H1 (cell line): ENCODE results near the gene AIG1. TPM values are rescaled to one million over a fixed set of nuclear protein-coding genes. Genes with fewer than 3 reads are reported as not detected.

ENCODE experiments used
- CTCF ChIA-PET: fragments of 300-600 bp; sonication (Branson Sonifier 250); formaldehyde crosslinking; loops from one replicate; lab custom pipeline; 2021; ENCODE audit not compliant: partially characterized antibody; lab: Charles Lee
- POLR2A ChIA-PET: fragments of 300-600 bp; sonication (Branson Sonifier 250); formaldehyde crosslinking; loops from one replicate; lab custom pipeline; 2021; ENCODE audit warnings: inconsistent platforms; ENCODE audit not compliant: partially characterized antibody; lab: Charles Lee
- DNase-seq, 2 experiments: peaks; one replicate each; pipeline versions ENCODE4 v3.0.0 to v3.0.0-alpha.2; 2010 to 2022; ENCODE audit warnings: low spot score in 2 of 2, low read depth in 1 of 2, mixed read lengths in 1 of 2
- FAIRE-seq: peaks from 2 replicates; lab custom pipeline; 2011; peaks lifted over from hg19 to GRCh38; lab: Jason Lieb, UNC
- H2AFZ ChIP-seq: 2 replicates; pipeline ENCODE4 v1.8.1; 2012; ENCODE audit warnings: low read length, inconsistent platforms
- H2AK5ac ChIP-seq: 2 replicates; pipeline ENCODE4 v1.6.1; 2013; ENCODE audit warnings: low read depth, low read length
- H2BK120ac ChIP-seq: replicated peaks from 2 replicates; pipeline ENCODE3; 2013; ENCODE audit warnings: low read depth, low read length, inconsistent platforms
- H2BK12ac ChIP-seq: 2 replicates; pipeline ENCODE4 v1.6.1; 2013; ENCODE audit warnings: low read depth, low read length
- H2BK15ac ChIP-seq: 2 replicates; pipeline ENCODE4 v1.6.1; 2013; ENCODE audit warnings: low read length
- H2BK20ac ChIP-seq: 2 replicates; pipeline ENCODE4 v1.6.1; 2013; ENCODE audit warnings: low read length
- H2BK5ac ChIP-seq: 2 replicates; pipeline ENCODE4 v1.6.1; 2013; ENCODE audit warnings: low read depth, low read length
- H3K14ac ChIP-seq: 2 replicates; pipeline ENCODE4 v1.6.1; 2013; ENCODE audit warnings: inconsistent platforms; ENCODE audit not compliant: insufficient read length
- H3K18ac ChIP-seq: 2 replicates; pipeline ENCODE4 v1.6.1; 2013; ENCODE audit warnings: low read length; ENCODE audit errors: extremely low read depth
- H3K23ac ChIP-seq: 2 replicates; pipeline ENCODE4 v1.6.1; 2013; ENCODE audit warnings: inconsistent platforms; ENCODE audit not compliant: insufficient read length
- H3K23me2 ChIP-seq: 2 replicates; pipeline ENCODE4 v1.6.1; 2013; ENCODE audit warnings: low read depth, low read length
- H3K27ac ChIP-seq: 2 replicates; pipeline ENCODE4 v1.6.1; 2011; ENCODE audit warnings: low read depth, low read length, inconsistent platforms
- H3K27me3 ChIP-seq, 4 experiments: replicated peaks in 1 of 4; 1 replicate in 1 of 4; 2 replicates in 3 of 4; pipeline versions ENCODE4 v1.6.1 to v1.8.1; 2011 to 2013; ENCODE audit warnings: low read length in 3 of 4, mild to moderate bottlenecking in 3 of 4, inconsistent platforms in 2 of 4, mixed read lengths in 2 of 4, moderate library complexity in 1 of 4; ENCODE audit not compliant: control insufficient read depth in 3 of 4, insufficient read depth in 3 of 4; ENCODE audit errors: extremely low read depth in 1 of 4
- H3K36me3 ChIP-seq, 4 experiments: 2 replicates each; pipeline versions ENCODE4 v1.6.1 to v1.8.1; 2011 to 2013; ENCODE audit warnings: mild to moderate bottlenecking in 4 of 4, low read length in 3 of 4, moderate library complexity in 2 of 4, control low read depth in 1 of 4, inconsistent platforms in 1 of 4; ENCODE audit not compliant: insufficient read depth in 4 of 4, control insufficient read depth in 2 of 4
- H3K4ac ChIP-seq: replicated peaks from 2 replicates; pipeline ENCODE3; 2013; ENCODE audit warnings: low read length, low read depth, mixed read lengths, inconsistent platforms; ENCODE audit not compliant: insufficient read length
- H3K4me1 ChIP-seq, 4 experiments: replicated peaks in 1 of 4; 1 replicate in 1 of 4; 2 replicates in 3 of 4; pipeline versions ENCODE4 v1.6.1 to v1.8.1; 2011 to 2013; ENCODE audit warnings: low read length in 3 of 4, inconsistent platforms in 2 of 4, mixed read lengths in 1 of 4; ENCODE audit not compliant: insufficient read depth in 4 of 4, control insufficient read depth in 3 of 4
- H3K4me2 ChIP-seq, 2 experiments: 2 replicates each; pipeline versions ENCODE4 v1.6.1 to v1.8.1; 2011 to 2013; ENCODE audit warnings: low read depth in 2 of 2, low read length in 2 of 2, control low read depth in 1 of 2, inconsistent platforms in 1 of 2, mild to moderate bottlenecking in 1 of 2; ENCODE audit not compliant: insufficient read depth in 1 of 2
- H3K4me3 ChIP-seq, 4 experiments: fragments of 200-600, 300-600 bp in 1 of 4; sonication (generic), shearing (Covaris generic), sonication (Bioruptor Twin) in 1 of 4; 2 replicates each; pipeline versions ENCODE4 v1.5.1 to v1.8.1; 2011 to 2016; ENCODE audit warnings: low read length in 4 of 4, low read depth in 3 of 4, control low read depth in 2 of 4, inconsistent platforms in 2 of 4, mild to moderate bottlenecking in 2 of 4, mixed read lengths in 1 of 4, moderate library complexity in 1 of 4; ENCODE audit not compliant: insufficient read depth in 2 of 4; ENCODE audit errors: extremely low read depth in 1 of 4
- H3K56ac ChIP-seq: replicated peaks from 2 replicates; pipeline ENCODE3; 2013; ENCODE audit warnings: low read depth, mild to moderate bottlenecking, mixed read lengths, low read length, inconsistent platforms; ENCODE audit not compliant: insufficient read length
- H3K79me1 ChIP-seq: 2 replicates; pipeline ENCODE4 v1.6.1; 2013; ENCODE audit warnings: low read depth, low read length, control low read depth
- H3K79me2 ChIP-seq, 2 experiments: 2 replicates each; pipeline versions ENCODE4 v1.6.1 to v1.8.1; 2012 to 2013; ENCODE audit warnings: low read length in 2 of 2, mild to moderate bottlenecking in 2 of 2, inconsistent platforms in 1 of 2; ENCODE audit not compliant: insufficient read depth in 2 of 2, control insufficient read depth in 1 of 2
- H3K9ac ChIP-seq, 4 experiments: replicated peaks in 1 of 4; 1 replicate in 1 of 4; 2 replicates in 3 of 4; pipeline versions ENCODE4 v1.6.1 to v1.8.1; 2011 to 2013; ENCODE audit warnings: low read depth in 3 of 4, low read length in 3 of 4, control low read depth in 2 of 4, mild to moderate bottlenecking in 2 of 4, moderate library complexity in 2 of 4, inconsistent platforms in 1 of 4; ENCODE audit errors: extremely low read depth in 1 of 4
- H3K9me3 ChIP-seq, 2 experiments: 2 replicates each; pipeline versions ENCODE4 v1.6.1 to v1.8.1; 2012 to 2013; ENCODE audit warnings: mild to moderate bottlenecking in 2 of 2, moderate library complexity in 2 of 2, control low read depth in 1 of 2, inconsistent platforms in 1 of 2, low read depth in 1 of 2, low read length in 1 of 2, mixed read lengths in 1 of 2; ENCODE audit not compliant: insufficient read depth in 2 of 2
- H4K20me1 ChIP-seq, 2 experiments: replicated peaks in 1 of 2; 2 replicates each; pipeline versions ENCODE3 to v1.8.1; 2011 to 2013; ENCODE audit warnings: inconsistent platforms in 2 of 2, low read length in 2 of 2, mild to moderate bottlenecking in 1 of 2; ENCODE audit not compliant: insufficient read depth in 2 of 2, control insufficient read depth in 1 of 2
- H4K5ac ChIP-seq: 2 replicates; pipeline ENCODE4 v1.6.1; 2013; ENCODE audit warnings: low read length, low read depth, mixed read lengths, inconsistent platforms; ENCODE audit not compliant: insufficient read length
- H4K8ac ChIP-seq: 2 replicates; pipeline ENCODE4 v1.8.0; 2013; ENCODE audit warnings: mild to moderate bottlenecking, moderate library complexity, low read length, inconsistent platforms; ENCODE audit not compliant: insufficient read depth; ENCODE audit errors: extremely low read depth
- H4K91ac ChIP-seq: replicated peaks from 2 replicates; pipeline ENCODE3; 2013; ENCODE audit warnings: low read length, mixed read lengths, inconsistent platforms; ENCODE audit not compliant: insufficient read length
- ATF3 ChIP-seq: IDR thresholded peaks from 2 replicates; pipeline ENCODE4 v1.6.1; 2011; ENCODE audit warnings: low read depth, mild to moderate bottlenecking, low read length; ENCODE audit not compliant: insufficient read depth
- BCL11A ChIP-seq, 2 experiments: IDR thresholded peaks; one replicate each; pipeline ENCODE4 v1.6.1; 2011; ENCODE audit warnings: low read depth in 2 of 2, low read length in 2 of 2, mild to moderate bottlenecking in 2 of 2
- CHD2 ChIP-seq: IDR thresholded peaks from 2 replicates; pipeline ENCODE4 v1.6.1; 2012; ENCODE audit warnings: low read length, improper control_type of control experiment
- JUN ChIP-seq: IDR thresholded peaks from 2 replicates; pipeline ENCODE4 v1.6.1; 2011; ENCODE audit warnings: low read depth, mild to moderate bottlenecking, improper control_type of control experiment, low read length
- KDM5A ChIP-seq: fragments of 200-600 bp; IDR thresholded peaks from 2 replicates; pipeline ENCODE4 v1.7.1; 2012; ENCODE audit warnings: mild to moderate bottlenecking, low read length, inconsistent platforms, mixed read lengths
- MAFK ChIP-seq: IDR thresholded peaks from 2 replicates; pipeline ENCODE4 v1.6.1; 2012; ENCODE audit warnings: low read depth, mild to moderate bottlenecking, improper control_type of control experiment, low read length
- PHF8 ChIP-seq: fragments of 200-600 bp; sonication (generic); conservative IDR thresholded peaks from 2 replicates; pipeline ENCODE4 v1.7.1; 2012; ENCODE audit warnings: low read depth, mild to moderate bottlenecking, inconsistent platforms, low read length, moderate library complexity
- POLR2A ChIP-seq, 2 experiments: IDR thresholded peaks; 1 replicate in 1 of 2; 2 replicates in 1 of 2; pipeline ENCODE4 v1.6.1; 2011; ENCODE audit warnings: low read depth in 2 of 2, low read length in 2 of 2, mild to moderate bottlenecking in 2 of 2; ENCODE audit errors: control extremely low read depth in 1 of 2
- SAP30 ChIP-seq: fragments of 300-600 bp; sonication (generic); IDR thresholded peaks from 2 replicates; pipeline ENCODE4 v1.7.1; 2012; ENCODE audit warnings: low read length, moderate library complexity, mild to moderate bottlenecking, inconsistent platforms; ENCODE audit not compliant: insufficient read depth, insufficient replicate concordance
- SIN3A ChIP-seq, 2 experiments: IDR thresholded peaks in 1 of 2; conservative IDR thresholded peaks in 1 of 2; 2 replicates each; pipeline ENCODE4 v1.6.1; 2011 to 2012; ENCODE audit warnings: low read length in 2 of 2, improper control_type of control experiment in 1 of 2, low read depth in 1 of 2, mild to moderate bottlenecking in 1 of 2
- SIRT6 ChIP-seq: IDR thresholded peaks from one replicate; pipeline ENCODE4 v1.7.1; 2012; ENCODE audit warnings: low read length, inconsistent platforms
- SUZ12 ChIP-seq: fragments of 200-600 bp; sonication (generic); IDR thresholded peaks from 2 replicates; pipeline ENCODE4 v1.6.1; 2012; ENCODE audit warnings: mild to moderate bottlenecking, inconsistent platforms, low read length, moderate library complexity, mixed read lengths
- TBP ChIP-seq: IDR thresholded peaks from 2 replicates; pipeline ENCODE4 v1.6.1; 2011; ENCODE audit warnings: low read depth, low read length, improper control_type of control experiment
- WGBS, 2 experiments: shearing (Covaris generic) in 1 of 2; methylation state at CpG; one replicate each; pipeline versions ENCODE4 v1.1.6 to v1.1.7; 2013 to 2015; ENCODE audit warnings: low lambda C conversion rate in 2 of 2, mixed read lengths in 2 of 2, inconsistent platforms in 1 of 2, low coverage in 1 of 2, missing lambda C conversion rate in 1 of 2; ENCODE audit not compliant: insufficient replicate concordance in 2 of 2, insufficient coverage in 1 of 2, insufficient read length in 1 of 2; ENCODE audit errors: extremely low coverage in 1 of 2, missing lambda C conversion rate in 1 of 2; 5-methylcytosine and 5-hydroxymethylcytosine counted together
- polyA plus RNA-seq, 7 experiments: library from polyadenylated mRNA; depleted of rRNA in 3 of 7; stranded (reverse) in 5 of 7; unstranded in 2 of 7; fragments of >200 nt in 5 of 7; fragments of 200-250 nt in 2 of 7; gene quantifications; 1 replicate in 5 of 7; 2 replicates in 1 of 7; 4 replicates in 1 of 7; pipeline versions ENCODE4 v1.2.1 to v1.2.3, GENCODE V29; 2011 to 2013; ENCODE audit warnings: missing spikeins in 2 of 7, mixed read lengths in 2 of 7
- total RNA-seq: library from RNA; stranded (reverse); fragmentation: NEBNext Ultra II Directional; extraction: Animal tissue kit (Norgen Biotek cat#: 25700); gene quantifications from 2 replicates; pipeline ENCODE4 v1.2.1, GENCODE V29; 2021

The AIG1 gene
- total and polyA plus RNA-seq, 2 of the 8 experiments (the other 6 are each of a cell fraction or from before 2014, with no cell fraction given): 56.6 to 58.4 TPM

DNA sequence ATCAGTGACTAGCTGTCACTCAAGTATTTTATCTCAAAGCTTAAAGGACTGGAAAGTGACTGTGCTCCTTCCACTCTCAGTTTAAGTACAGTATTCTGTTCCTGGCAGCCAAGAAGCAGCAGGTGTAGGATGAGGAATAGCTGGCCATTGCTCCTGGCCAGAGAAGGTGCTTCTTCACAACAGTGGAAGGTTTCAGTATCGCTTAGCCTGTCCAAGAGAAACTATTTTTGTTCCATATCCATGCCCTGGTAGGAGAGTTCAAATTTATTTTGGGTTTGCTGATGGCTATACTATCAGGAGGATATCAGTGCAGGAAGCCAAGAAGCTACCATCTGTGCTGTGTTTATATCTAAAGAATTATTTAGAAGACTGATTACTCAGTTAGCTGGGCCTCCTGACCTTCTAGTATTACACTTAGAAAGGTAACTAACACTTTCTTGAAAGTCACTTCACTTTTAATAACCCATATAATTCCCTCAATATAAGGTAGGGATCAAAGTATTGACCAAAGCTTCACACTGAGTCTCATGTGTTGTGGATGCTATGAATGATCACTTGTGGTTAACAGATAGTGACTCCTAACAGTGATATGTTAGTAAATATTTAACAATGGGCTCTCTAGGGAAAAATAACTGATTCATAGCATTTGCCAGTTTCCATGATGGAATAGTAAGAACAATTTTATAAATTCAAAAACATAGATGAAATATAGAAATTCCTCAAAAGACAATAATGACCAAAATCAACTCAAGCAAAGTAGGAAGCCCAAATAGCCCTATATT lies 99.9 kb downstream of the AIG1 start:
- DNase-seq (no peak), FAIRE-seq (no peak)
- Histone ChIP-seq H4K5ac (no peak overlapping the region), H3K27ac (no peak overlapping the region), H4K20me1 (no peaks in the 10 kb centered on the region), H2BK5ac (no peak overlapping the region), H2BK12ac (no peak overlapping the region), H3K27me3 (no peaks in the 10 kb centered on the region), H3K9me3 (no peaks in the 10 kb centered on the region), H3K36me3 (peaks cover 0 to 4% (median 0%) of the 10 kb centered on the region in 4 experiments; a peak in 2 of 8 replicates), H2BK120ac (no peak overlapping the region), H3K4ac (no peak overlapping the region), H3K79me2 (no peaks in the 10 kb centered on the region), H3K4me3 (no peak overlapping the region), H3K9ac (no peak overlapping the region), H3K4me2 (no peak overlapping the region), H2BK15ac (no peak overlapping the region), H2BK20ac (no peak overlapping the region), H3K79me1 (no peaks in the 10 kb centered on the region), H3K18ac (no peak overlapping the region), H2AK5ac (no peak overlapping the region), H3K14ac (no peak overlapping the region), H3K23ac (no peak overlapping the region), H3K23me2 (no peaks in the 10 kb centered on the region), H2AFZ (no peak overlapping the region), H3K4me1 (no peaks in the 10 kb centered on the region), H4K91ac (no peak overlapping the region), H3K56ac (no peak overlapping the region), H4K8ac (no peak overlapping the region)
- CTCF ChIA-PET: interaction anchor here (0.9 to 2.4 kb wide), 4 partner anchors 11 to 591 kb away, joined by 3 to 12 read pairs (median 4); no protein-coding TSS in a partner anchor
- POLR2A ChIA-PET: no interaction called here
- WGBS, 2 experiments: 93% methylated on average over 1 of the region's 1 CpG; no CpG with 5 or more reads in 1 of the 2 experiments
- no peak for TF ChIP-seq BCL11A (IDR thresholded peaks at IDR 0.05; ENCODE audit: low read depth in 2 of 2, low read length in 2 of 2)
- no peak for TF ChIP-seq SIRT6
- no peak for TF ChIP-seq SUZ12
- TF ChIP-seq SAP30: no peak
- TF ChIP-seq CHD2: no peak
- TF ChIP-seq ATF3: no peak
- TF ChIP-seq POLR2A (IDR thresholded peaks at IDR 0.05; ENCODE audit: control extremely low read depth in 1 of 2, low read depth in 2 of 2, low read length in 2 of 2): no peak
- no peak for TF ChIP-seq PHF8
- TF ChIP-seq TBP: no peak
- TF ChIP-seq MAFK: no peak
- no peak for TF ChIP-seq SIN3A (conservative IDR thresholded peaks at IDR 0.05 in 1 of 2, IDR thresholded peaks at IDR 0.05 in 1 of 2; ENCODE audit: low read depth in 1 of 2, low read length in 2 of 2)
- TF ChIP-seq JUN: no peak
- no peak for TF ChIP-seq KDM5A
